GM18861 (cell line): Measurements from ENCODE around the gene HOXD4.

ENCODE experiments used
- ATAC-seq: cut with Tn5 transposase; IDR thresholded peaks from one replicate; pipeline ENCODE4 v1.9.1; 2021; ENCODE audit not compliant: unreplicated experiment

HOXD4 gene

DNA sequence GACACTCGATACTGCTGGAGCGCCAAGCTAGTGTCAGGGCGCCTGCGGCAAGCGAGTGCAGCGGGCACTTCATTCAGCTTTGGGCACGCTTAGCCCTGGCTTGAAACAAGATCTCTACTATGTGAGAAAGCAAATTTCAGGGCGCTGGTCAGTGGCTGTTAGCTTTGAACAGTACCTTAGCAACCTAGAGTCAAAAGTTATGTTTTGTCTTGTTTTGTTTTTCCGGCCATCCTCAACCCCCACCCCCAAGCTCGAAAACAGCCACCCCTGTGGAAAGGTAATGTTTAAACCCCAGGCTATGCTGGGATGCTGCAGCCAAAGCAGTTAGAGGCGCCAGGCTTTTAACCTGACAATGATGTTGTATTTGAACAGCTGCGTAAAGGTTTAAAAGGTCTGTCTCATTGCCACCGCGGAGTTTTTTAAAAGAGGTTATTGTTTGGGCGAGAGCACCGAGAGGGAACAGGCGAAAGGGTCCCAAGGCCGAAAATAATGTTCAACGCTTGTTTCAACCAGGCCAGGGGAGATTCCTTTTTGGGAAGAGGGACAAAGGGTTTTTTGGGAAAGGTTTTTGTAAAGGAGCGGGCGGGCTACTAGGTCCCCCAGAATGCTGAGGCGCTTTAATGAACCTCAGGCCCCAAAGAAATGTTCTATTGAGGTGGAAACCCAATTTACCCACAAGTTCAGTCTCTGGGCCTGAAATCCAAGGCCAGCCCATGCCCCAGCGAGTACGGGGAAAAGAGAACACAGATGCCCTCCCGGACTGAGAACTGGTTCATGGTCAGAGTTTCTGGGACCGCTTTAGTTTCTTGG is 37.0 kb upstream of the HOXD4 start:
- no peak for ATAC-seq

DNA sequence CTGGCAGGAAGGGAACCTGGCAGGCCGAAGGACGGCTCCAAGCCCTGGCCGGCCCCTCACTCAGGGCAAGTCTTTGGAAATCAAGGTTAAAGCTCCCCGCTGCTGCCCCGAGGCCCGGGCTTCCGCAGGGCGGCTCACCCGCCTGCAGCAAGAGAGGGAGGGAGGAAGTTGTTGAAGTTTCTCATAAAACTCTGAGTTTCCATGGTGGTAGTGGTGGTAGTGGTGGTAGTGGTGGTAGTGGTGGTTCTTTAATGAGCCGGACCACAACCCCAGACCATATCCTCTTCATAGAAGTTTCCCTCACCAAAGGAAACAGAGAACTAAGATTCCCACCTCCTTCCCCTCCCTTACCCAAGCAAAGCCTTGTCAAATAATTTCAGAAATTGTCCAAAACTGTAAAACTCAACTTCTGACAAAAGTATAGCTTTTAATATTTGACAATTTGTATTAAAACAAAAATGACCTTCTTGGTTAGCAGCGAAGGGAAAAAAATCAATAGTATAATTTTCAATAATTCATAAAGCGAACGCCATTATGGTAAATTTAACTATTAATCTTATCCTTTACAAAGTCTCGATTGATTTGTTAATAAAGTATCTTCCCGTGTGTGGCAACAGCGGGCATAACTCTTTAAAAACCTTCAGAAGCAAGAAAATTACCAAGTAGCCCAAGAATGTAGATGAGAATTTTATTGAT is 36.3 kb upstream of the HOXD4 start:
- ATAC-seq = no peak

DNA sequence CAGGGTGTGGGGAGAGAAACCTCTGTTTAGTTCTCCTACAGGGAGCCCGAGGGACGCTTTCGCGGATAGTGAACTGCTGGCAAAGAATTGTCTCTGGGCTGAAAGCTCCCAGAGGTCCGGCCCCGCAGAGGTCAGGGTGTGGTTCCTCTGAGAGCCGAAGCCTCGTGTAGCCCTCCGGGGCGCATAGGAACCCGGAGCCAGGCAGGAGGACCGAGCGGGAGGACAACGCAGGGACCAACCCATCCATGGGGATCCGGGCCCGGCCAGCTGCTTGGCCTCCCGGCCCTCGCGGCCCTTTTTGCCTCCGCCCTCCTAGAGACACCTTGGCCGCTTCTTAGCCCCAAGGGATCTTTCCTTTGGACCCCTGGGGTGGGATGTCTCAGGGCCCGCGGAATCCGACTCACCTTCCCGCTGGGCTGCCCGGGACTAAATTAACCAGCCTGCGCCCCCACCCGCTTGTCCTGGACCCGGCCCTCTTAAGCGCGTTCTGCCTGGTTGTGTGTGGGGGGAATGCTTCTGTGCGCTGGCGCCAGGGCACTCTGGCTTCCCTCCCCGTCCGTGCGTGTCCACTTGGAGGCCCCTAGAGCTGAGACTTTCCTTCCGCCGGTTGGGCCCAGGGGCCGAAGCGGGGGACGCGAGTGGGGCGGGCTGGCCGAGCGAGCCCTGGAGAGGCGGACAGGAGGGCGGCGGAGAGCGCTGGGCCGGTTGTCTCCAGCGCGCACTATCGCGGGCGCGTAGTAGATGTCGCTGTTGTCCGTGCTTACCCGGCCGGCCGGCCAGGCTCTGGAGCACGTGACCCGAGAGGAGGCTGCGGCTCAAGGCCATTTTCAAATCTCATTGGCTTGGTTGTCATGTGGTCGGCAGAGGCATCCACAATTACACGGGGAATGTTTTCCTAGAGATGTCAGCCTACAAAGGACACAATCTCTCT is 35.2 kb upstream of the HOXD4 start, which contains the start of gene HOXD10:
TSS of gene HOXD10 (plus strand) at position 896 of the 931 bp plus-strand sequence. CDS start 56 bp downstream, outside the sequence.
- no peak for ATAC-seq

DNA sequence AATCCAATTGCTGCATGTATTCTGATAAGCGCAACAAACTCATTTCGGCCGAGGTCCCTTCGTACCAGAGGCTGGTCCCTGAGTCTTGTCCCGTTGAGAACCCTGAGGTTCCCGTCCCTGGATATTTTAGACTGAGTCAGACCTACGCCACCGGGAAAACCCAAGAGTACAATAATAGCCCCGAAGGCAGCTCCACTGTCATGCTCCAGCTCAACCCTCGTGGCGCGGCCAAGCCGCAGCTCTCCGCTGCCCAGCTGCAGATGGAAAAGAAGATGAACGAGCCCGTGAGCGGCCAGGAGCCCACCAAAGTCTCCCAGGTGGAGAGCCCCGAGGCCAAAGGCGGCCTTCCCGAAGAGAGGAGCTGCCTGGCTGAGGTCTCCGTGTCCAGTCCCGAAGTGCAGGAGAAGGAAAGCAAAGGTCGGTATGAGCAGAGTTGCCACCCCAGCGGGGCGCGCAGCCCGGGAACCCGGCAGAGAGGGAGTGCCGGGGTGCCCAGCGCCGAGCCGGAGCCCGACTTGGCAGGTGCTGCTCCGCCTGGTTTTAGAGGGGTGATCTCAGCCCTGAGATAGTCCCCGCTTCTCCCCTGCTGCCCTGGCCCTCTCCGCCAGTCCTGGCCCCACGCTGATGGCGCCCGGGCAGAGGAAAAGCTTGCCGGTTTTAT is 34.1 kb upstream of the HOXD4 start:
- no peak for ATAC-seq

DNA sequence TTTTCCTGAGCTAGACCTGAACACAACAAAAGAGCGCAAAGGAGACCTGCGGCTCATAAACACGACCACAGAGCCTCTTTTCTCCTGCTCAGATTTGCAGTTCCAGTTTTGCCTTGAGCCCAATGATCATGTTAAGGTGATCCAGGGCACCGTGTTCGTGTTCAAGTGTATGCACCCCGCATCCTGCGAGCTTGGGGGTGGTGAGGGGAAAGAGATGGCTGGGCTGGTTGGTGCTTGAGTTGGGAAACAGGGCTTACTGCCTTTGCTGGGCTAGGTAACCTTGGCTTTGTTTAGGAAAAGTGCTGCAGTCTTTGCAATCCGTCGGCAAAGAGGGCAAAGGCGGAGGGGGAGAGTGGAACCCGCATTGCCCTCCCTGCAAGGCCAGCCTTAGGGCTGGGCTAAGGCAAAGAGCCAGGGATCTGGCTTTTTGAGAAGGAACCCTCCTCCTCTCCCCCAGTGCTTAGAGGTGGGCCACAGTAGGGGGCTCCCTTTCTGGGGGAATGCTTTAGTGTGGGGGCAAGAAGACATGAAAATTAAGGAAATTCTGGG is 33.5 kb upstream of the HOXD4 start:
- ATAC-seq = no peak

DNA sequence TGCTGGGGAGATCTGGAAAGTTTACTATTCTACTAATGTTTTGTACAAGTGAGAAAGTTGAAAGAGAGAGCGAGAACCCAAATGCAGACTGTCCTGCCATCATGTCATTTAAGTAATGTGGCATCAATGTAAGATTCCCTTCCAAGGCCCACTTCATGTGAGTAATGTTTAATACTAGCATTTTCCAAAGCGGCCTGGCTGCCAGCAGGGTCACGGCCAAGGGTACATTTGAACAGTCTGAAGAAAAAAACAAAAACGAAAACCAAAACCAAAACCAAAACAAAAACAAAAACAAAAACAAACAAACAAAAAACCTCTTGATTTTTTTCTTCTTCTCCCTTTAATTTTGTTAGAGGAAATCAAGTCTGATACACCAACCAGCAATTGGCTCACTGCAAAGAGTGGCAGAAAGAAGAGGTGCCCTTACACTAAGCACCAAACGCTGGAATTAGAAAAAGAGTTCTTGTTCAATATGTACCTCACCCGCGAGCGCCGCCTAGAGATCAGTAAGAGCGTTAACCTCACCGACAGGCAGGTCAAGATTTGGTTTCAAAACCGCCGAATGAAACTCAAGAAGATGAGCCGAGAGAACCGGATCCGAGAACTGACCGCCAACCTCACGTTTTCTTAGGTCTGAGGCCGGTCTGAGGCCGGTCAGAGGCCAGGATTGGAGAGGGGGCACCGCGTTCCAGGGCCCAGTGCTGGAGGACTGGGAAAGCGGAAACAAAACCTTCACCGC is 32.6 kb upstream of the HOXD4 start:
- no peak for ATAC-seq

DNA sequence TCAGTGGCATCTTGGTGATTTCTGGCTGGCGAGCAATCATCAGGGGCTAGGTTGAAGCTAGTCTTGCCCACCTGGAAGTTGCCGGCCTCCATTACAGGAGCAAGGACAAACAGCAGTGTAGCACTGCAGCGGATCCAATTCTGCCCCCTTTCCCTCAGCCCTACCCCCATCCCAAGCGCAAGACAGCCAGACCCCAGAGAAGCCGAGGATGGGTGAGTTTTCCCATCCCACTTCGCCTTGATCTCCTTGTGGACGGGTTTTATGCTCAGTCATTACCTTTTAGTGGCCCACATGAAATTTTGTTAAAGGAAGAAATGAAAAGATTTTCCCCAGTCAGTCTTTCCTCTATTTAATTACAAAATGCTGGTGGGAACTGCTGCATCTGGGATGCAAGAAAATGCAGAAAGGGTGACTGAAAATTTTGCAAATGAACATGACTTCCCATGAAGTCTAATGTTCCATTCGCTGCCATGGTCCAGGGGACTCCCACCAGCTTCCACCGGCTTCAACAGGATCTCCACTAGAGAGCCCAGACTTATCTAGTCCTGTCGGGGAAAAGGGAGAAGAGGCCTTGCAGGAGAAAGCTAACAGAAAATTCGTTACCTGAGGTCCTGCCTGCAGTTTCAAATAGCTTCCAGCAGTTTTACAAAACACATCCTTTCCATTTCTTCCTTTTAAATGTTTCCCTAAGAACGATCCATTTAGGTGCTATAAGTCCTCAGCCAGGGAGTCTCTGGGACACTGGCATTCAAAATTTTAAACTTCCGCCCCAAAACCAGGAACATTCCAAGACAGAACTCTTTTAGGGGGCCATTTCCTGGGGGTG is 30.8 kb upstream of the HOXD4 start:
- ATAC-seq = no peak

DNA sequence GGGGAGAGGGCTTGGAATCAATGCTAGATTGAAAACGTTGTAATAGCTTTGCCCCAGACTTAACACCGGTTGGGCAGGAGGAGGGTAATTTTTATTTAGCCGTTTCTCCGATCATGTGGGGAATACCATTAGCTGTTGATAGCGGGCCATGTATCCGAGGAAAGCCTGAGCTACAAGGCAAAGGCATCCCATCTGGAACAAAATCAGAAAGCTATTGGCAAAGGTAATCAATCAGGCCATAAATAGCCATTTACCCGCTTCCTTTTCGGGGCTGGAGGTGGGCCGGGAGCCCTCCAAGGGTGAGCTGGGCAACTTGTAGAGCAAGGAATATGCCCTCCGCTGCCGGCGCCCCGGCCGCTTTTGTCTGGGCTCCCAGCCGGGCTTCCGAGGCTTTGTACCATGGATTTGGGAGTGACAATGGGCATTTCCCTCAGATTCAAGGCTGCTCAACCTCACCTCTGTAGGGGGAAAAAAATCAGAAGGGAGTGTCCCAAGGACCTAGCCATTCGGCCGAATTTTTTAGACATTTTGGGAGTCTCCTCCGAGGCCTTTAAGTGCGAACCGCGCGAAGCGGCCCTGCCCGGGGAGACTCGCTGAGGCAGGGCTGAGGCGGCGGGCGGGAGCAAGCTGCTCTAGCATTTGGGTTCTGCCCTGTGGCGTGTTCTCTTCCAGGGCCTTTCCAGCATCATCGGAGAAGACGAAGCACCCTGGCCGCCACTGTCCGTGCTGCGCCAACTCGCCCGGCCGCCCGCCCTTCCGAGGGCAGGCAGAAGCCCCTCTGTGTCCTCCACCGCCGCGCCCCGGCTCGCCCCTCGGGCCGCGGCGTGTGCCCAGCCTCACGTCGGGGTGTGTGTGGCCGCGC is 29.9 kb upstream of the HOXD4 start:
- no peak for ATAC-seq

DNA sequence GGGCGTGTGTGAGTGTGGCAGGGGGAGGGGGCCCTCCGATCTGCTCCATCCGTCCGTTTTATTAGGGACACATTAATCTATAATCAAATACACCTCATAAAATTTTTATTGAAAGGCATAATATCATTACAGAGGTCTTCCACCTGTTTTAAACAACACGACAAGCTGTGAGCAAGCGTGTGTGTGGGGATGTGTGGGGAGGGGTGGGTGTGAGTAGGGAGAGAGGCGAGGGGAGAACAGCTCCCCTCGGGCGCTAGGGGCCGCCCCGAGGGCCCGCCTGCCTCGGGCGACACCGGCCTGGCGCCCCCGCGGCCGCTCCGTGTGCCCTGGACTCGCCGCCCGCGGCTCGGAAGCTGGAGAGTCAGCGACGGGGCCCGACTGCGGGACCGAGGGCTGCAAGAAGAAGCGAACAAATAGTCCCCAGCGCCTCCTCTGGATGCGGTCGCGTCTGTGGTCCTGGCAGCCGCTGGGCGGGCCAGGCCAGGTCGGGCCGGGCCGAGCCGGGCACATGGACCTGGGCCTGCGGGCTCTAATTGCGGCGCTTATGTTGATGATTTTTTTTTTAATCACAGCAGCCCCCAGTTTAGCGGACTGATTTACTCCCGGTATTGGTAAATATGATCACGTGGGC is 29.2 kb upstream of the HOXD4 start:
- no peak for ATAC-seq

DNA sequence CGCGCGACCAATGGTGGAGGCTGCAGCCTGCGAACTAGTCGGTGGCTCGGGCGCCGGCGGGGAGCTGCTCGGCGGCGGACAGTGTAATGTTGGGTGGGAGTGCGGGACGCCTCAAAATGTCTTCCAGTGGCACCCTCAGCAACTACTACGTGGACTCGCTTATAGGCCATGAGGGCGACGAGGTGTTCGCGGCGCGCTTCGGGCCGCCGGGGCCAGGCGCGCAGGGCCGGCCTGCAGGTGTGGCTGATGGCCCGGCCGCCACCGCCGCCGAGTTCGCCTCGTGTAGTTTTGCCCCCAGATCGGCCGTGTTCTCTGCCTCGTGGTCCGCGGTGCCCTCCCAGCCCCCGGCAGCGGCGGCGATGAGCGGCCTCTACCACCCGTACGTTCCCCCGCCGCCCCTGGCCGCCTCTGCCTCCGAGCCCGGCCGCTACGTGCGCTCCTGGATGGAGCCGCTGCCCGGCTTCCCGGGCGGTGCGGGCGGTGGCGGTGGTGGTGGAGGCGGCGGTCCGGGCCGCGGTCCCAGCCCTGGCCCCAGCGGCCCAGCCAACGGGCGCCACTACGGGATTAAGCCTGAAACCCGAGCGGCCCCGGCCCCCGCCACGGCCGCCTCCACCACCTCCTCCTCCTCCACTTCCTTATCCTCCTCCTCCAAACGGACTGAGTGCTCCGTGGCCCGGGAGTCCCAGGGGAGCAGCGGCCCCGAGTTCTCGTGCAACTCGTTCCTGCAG is 28.5 kb upstream of the HOXD4 start, which contains the start of gene HOXD9:
TSS of gene HOXD9 (plus strand) at position 37 of the 728 bp plus-strand sequence. CDS start at position 87, 50 bp downstream.
- no peak for ATAC-seq

DNA sequence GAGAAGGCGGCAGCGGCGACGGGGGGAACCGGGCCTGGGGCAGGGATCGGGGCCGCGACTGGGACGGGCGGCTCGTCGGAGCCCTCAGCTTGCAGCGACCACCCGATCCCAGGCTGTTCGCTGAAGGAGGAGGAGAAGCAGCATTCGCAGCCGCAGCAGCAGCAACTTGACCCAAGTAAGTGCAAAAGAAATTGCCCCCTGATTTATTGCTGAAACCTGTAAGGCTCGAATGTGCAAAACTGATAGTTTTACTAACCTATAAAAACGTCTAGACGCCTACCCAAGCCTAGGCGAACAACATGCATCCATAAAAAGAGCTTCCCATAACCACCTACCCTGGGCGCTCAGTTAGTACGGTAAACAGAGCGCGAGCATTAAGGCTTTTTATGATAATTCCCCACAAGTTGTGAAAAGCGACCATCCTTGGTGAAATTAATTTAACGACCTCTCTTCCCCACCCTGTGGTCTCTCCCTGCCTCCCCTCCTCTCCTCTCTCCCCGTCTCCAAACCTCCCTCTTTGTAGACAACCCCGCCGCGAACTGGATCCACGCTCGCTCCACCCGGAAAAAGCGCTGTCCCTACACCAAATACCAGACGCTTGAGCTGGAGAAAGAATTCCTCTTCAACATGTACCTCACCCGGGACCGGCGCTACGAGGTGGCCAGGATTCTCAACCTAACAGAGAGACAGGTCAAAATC is 27.8 kb upstream of the HOXD4 start:
- ATAC-seq = no peak

DNA sequence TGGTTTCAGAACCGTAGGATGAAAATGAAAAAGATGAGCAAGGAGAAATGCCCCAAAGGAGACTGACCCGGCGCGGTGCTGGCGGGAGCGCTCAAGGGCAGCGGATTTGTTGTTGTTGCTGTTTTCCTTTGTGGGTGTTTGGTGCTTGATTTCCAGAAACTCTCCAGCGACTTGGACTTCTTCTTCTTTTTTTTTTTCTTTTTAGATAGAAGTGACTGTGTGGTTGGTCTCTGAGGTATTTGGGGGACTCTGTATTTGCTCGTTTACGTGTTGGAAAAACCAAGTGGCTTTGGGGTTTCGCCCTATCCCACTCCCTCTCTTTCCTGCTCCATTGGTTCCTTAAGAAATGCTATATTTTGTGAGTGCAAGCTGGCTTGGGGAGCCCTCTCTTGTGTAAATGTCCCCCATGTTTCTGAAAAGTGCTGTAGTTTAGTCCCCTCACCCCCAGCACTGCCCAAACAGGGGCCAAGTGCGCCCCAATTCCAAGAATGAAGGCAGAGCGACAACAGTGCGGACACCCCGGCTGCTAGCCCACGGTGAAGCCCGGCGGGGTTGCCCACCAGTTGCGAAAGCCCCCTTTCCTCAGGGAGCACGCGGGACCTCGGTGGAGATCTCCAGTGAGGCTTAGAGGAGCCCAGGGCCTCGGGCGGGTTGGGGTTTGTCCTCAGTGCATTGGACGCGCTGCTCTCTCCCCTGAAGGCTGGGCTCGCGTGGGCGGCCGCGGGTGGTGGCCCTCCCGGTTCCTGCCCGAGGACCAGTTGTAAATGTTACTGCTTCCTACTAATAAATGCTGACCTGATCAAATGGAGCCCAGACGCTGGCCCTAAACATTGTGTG is 27.0 kb upstream of the HOXD4 start:
- ATAC-seq = no peak

DNA sequence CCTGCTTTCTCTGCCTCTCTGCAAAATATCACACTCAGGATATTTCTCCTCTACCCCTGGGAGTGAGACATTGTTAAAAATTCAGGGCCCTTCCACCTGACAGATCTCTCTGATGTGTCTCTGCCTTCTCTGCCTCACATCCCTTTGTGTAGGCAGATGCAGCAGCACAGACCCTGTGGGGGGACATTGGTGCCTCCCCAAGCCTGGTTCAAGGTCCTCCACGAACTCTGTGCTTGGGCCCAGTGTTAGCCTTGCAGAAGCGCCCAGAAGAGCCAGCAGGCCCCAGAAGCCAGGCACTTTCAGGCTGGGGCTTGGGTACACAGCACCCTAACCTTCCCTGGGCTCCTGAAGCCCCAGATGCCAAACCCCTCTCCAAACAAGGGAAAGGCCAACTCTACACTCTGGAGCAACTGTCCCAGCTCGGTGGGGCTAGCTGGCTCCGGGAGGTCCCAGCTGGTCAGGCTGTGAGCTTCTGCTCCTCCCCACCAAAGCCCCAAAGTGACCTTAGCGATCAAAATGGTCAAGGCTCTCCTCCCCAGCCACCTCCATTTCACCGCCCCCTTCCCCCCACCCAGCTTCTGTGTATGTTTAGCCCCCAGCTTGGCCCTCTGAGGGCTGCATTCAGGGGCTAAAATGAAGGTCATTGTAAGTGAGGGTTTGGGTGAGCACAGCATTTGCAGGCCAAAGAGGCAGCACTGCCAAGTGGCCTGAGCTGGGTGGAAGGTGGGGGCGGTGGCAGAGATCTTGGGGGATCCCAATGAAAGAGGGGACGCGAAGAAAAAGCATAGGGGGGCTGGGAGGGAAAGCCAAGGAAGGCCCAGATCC is 26.2 kb upstream of the HOXD4 start:
- ATAC-seq = no peak

DNA sequence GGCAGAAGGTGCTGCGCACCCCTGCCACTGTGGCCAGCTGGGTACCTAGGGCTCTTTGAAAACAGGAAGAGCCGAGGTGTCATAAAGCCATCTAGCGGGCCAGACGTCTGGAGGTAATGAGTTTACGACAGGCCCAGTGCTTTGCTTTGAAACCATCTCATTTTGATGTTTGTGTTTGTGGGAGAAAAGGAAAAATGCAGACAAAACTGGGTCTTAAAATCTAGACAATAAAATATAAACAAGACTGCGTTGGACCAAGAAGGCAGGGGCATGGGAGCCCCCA is 25.6 kb upstream of the HOXD4 start:
- no peak for ATAC-seq
